PFSK-1 (cell line): ENCODE measurements around the gene CASTOR1.

Source experiments
- POLR2AphosphoS5 ChIP-seq: IDR thresholded peaks from 2 replicates; pipeline ENCODE4 v1.6.1; 2012; ENCODE audit warnings: low read depth, mild to moderate bottlenecking, control low read depth, low read length, moderate library complexity
- TAF1 ChIP-seq: IDR thresholded peaks from 2 replicates; pipeline ENCODE4 v1.6.1; 2012; ENCODE audit warnings: low read length, control low read depth, borderline replicate concordance; ENCODE audit not compliant: insufficient read depth

DNA sequence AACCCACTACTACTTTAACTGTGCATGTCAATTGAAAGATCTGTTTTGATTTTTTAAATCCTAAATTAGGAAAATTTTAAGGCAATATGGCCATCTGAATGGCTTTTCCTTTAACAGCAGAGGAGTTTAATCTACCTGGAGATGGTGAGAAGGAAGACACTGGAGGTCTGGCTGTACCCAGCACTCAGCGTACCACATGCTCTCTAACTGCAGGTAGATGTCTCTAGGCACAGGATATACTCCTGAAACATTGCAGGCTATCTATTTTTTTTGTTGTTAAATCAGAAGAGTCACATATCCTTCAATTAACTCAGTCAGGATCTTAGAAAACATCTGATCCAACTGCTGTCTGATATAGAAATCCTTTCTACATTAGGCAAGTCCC is 17.3 kb upstream of the CASTOR1 start:
- no peak for TF ChIP-seq POLR2AphosphoS5
- TF ChIP-seq TAF1: no peak
